Measurements from ENCODE around the gene ECT2L.

ECT2L gene

GRCh38 chr6:138944412-138944811 lies 148.5 kb downstream of the ECT2L start:
- H3K36me3 ChIP-seq (ENCODE audit: insufficient read depth, low read length): peaks cover 49% of the 10 kb centered on the region

DNA sequence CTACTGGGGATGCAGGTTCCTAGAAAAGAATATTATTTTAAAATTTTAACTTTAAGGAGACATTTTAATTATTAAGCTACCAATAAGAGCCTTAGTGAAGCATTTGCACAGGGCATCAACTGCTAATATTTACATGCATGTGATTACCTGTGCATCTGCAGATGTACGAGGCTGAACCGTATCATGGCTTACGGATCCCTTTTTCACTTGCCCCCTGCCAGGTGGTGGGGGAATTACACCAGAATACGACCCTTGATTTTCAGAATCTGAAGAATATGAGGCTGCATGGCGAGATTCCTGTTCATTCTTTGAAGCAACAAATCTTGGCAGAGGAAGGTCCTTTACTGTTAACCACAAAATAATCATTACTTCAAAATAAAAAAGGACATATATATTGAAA lies 149.5 kb downstream of the ECT2L start:
- Histone ChIP-seq H3K4me1 (ENCODE audit: insufficient read depth, low read length) (peaks cover 3% of the 10 kb centered on the region), H3K27me3 (ENCODE audit: insufficient read depth, low read length) (no peaks in the 10 kb centered on the region), H3K9me3 (ENCODE audit: low read length) (no peaks in the 10 kb centered on the region), H3K36me3 (ENCODE audit: insufficient read depth, low read length) (peaks cover 42% of the 10 kb centered on the region), H3K4me3 (ENCODE audit: low read length) (no peak overlapping the region), H2AFZ (ENCODE audit: low read depth, low read length) (no peak overlapping the region)

More at GRCh38 chr6:138944412-138944811, 148.5 kb downstream of the ECT2L start:
- no peaks in the 10 kb centered on the region for H3K9me3 ChIP-seq (ENCODE audit: low read length)
- H2AFZ ChIP-seq (ENCODE audit: low read depth, low read length): no peak overlapping the region
- no peaks in the 10 kb centered on the region for H3K27me3 ChIP-seq (ENCODE audit: insufficient read depth, low read length)
- H3K4me3 ChIP-seq (ENCODE audit: low read length): no peak overlapping the region
- H3K4me1 ChIP-seq (ENCODE audit: insufficient read depth, low read length): peaks cover 3% of the 10 kb centered on the region

GRCh38 chr6:138948004-138948403 lies 152.1 kb downstream of the ECT2L start:
- Histone ChIP-seq H3K36me3 (ENCODE audit: insufficient read depth, low read length) (peaks cover 30% of the 10 kb centered on the region), H3K4me1 (ENCODE audit: insufficient read depth, low read length) (peaks cover 3% of the 10 kb centered on the region), H3K27me3 (ENCODE audit: insufficient read depth, low read length) (no peaks in the 10 kb centered on the region), H2AFZ (ENCODE audit: low read depth, low read length) (no peak overlapping the region), H3K4me3 (ENCODE audit: low read length) (no peak overlapping the region), H3K9me3 (ENCODE audit: low read length) (no peaks in the 10 kb centered on the region)

DNA sequence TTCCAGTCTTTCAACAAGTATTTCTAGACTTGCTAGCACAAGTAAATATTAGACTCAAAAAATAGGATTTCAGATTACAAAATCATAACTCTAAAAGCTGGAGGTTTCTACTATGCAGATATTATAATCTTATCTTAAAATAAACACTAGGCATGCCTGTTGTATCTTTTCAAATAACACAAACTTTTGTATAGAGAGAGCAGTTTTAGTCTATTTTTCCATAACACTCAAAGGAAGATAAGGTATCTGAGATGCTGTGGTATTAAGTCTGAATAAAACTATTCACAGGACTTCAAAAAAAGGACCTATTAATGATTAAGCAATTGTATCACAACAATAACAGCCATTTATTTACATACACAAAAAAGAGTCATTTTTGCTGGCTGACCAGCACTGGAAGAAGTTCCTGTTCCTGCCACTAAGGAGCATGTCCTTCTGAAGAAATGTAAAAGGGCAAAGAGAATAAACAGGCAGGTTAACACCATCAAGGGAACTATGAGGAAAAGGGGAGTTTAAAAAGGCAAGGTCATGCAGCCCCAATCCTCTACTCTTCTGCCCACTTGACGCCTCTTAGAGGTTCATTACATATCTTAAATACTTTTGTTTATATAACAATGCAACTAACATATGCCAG lies 152.8 kb downstream of the ECT2L start:
- Histone ChIP-seq H3K4me1 (ENCODE audit: insufficient read depth, low read length) (peaks cover 3% of the 10 kb centered on the region), H3K27me3 (ENCODE audit: insufficient read depth, low read length) (no peaks in the 10 kb centered on the region), H2AFZ (ENCODE audit: low read depth, low read length) (no peak overlapping the region), H3K36me3 (ENCODE audit: insufficient read depth, low read length) (peaks cover 27% of the 10 kb centered on the region), H3K9me3 (ENCODE audit: low read length) (no peaks in the 10 kb centered on the region), H3K4me3 (ENCODE audit: low read length) (no peak overlapping the region)

GRCh38 chr6:138953451-138953850 lies 157.6 kb downstream of the ECT2L start:
- Histone ChIP-seq H2AFZ (ENCODE audit: low read depth, low read length) (no peak overlapping the region), H3K27me3 (ENCODE audit: insufficient read depth, low read length) (no peaks in the 10 kb centered on the region), H3K36me3 (ENCODE audit: insufficient read depth, low read length) (no peaks in the 10 kb centered on the region), H3K4me3 (ENCODE audit: low read length) (no peak overlapping the region), H3K9me3 (ENCODE audit: low read length) (no peaks in the 10 kb centered on the region), H3K4me1 (ENCODE audit: insufficient read depth, low read length) (peaks cover 3% of the 10 kb centered on the region)

Measured in neuron (in vitro differentiated cells).